T-helper 2 cell treated with Interferon-gamma antibody and Interleukin-4, amounts not matched to agents 100 ng/mL and 5 ng/mL, for 36 hours (primary cell): ENCODE data around the gene GRIA1. TPM values are rescaled to one million over a fixed set of nuclear protein-coding genes. Genes with fewer than 3 reads are reported as not detected.

Experiments
- intact Hi-C: fragments of 100-400 bp; cut with micrococcal nuclease; formaldehyde crosslinking; loops from one replicate; pipeline ENCODE4 v1.15.1; 2023
- total RNA-seq: library from RNA; stranded (reverse); gene quantifications from 2 replicates; pipeline ENCODE4 v1.2.3, GENCODE V29; 2022

The GRIA1 gene
- total RNA-seq, 1 donor from 2014 or later, result not detected

DNA sequence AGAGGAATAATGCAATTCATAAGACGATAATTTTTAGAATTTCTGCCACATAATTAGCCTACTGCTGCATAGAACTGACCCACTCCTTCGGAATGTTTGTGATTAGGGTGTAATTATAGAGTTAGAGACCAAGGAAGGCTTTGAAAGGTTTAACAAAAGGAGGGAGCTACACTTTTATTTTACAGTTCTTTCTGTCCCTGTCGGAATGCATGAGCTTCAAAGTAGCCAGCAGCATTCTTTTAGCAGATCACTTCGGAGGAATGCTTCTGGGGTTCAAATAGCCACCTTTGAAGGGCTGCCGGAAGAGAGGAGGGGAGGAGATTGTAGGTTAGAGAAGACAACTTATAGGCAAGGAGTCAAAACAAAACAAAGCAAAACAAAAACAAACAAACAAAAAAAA, 168.1 kb downstream of the GRIA1 start:
- intact Hi-C loops, result no loop called here

DNA sequence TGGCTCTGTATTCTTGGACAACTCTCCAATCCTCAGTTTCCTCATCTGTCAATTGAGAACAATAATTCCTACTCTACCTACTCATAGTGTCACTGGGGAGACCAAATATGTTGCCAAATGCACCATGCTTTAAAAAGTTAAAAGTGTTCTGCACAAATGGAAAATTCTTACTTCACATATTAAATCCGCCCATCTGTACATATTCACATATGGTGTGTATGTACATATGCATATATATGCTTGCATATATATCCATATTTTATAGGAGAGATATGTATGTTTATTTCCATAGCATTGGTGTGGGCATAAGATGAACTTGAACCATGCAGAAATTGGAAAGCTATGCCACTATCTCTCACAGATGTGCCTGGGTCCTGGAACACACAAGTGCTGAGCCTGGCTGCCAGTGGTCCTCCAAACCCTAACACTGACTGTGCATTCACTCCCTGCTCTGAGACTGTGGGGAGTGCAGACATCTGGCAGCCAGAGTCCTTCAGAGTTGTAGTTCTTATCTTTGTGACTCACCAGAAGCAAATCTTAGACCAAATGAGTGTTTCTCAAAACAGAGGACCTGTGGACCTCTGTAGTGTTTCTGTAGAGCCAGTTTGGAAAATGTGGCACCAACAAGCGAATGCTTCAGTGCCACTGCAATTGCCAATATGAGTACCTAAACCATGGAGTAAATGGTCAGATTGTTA, 168.7 kb downstream of the GRIA1 start:
- intact Hi-C loops, result no loop called here

DNA sequence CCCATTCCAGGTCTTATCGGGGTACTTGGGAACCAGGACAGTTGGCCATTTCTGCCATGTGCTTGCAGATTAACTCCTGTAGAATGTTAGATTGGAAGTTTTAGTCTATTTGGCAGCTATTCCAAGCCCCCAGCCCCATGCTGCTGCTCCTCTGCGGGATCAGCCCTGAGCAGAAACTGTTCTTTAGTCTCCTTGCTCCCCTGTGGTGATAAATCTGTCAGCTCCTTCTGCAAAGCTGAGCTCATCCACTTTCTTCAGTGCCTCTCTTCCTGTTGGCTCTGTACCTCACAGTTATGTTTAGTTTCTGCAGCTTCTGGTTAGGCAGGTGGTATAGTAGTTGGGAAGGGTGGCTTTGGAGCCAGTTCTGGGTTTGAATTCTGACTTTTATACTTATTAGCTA, 170.4 kb downstream of the GRIA1 start:
- intact Hi-C loops, result no loop called here

DNA sequence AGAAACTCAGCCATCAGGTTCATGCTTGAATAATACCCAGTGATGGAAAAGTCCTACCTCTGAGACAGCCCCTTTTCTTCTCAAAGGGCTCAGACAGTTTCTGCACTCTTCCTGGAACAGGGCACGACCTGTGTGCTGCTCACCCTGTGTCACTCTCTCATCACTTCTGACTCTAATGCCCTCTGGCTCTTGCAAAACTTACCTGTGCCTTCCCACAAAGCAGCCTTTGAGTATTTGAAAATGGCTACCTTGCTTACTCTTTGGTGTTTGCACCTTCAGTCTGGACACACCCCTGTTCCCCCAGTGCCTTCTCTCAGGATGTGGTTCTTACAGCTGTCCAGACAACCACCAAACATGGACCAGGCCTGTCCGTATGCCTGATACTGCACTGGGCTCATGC, 171.4 kb downstream of the GRIA1 start:
- intact Hi-C loops, result no loop called here

DNA sequence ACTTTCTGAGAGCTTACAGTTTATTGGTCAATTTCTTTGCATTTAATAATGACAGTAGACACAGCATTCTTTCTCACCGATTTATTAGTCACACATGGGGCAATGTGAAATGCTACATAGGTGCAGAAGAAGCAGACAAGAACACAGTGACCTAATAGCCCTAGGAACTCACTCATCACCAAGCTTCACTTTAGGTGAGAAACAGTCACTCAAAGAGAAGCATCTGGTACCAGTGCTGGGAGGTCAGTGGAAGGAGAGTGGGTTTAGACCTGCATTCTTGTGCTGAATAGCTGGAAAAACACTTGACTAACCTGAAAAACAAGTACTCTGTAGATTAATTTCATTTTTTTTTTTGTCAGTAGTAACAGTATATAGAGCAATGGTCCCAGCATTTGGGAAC, 179.6 kb downstream of the GRIA1 start:
- intact Hi-C loops, result no loop called here

DNA sequence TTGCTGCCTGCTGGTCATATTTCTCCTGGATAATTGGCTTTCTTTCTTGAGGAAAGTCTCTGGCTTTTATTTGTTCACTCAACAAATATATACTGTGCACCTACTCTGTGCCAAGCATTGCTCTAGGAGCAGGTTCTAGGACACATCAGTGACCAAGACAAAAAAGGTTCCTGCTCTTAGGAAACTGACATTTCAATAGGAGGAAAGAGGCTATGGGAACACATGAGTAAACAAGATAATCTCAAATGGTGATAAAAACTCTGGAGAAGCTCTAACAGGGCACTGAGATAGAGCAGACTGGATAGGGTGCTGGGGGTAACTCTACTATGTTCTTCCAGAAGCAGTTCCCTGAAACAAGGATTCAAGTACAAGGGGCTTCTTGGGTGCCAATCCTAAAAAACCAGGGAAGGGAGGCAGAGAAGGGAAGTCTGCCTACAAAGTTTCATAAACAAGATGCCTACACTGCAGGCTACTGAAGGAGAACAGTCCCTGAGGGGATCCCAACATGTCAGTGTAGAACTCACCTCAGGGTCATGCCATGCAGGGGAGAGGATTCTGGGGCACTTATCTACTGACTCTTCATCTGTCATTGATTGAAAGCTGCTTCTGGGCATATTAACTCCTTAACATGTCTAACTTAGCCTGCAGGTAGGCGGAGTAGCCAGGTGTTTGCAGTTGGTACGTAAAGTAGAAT, 181.3 kb downstream of the GRIA1 start:
- intact Hi-C loops, result no loop called here

DNA sequence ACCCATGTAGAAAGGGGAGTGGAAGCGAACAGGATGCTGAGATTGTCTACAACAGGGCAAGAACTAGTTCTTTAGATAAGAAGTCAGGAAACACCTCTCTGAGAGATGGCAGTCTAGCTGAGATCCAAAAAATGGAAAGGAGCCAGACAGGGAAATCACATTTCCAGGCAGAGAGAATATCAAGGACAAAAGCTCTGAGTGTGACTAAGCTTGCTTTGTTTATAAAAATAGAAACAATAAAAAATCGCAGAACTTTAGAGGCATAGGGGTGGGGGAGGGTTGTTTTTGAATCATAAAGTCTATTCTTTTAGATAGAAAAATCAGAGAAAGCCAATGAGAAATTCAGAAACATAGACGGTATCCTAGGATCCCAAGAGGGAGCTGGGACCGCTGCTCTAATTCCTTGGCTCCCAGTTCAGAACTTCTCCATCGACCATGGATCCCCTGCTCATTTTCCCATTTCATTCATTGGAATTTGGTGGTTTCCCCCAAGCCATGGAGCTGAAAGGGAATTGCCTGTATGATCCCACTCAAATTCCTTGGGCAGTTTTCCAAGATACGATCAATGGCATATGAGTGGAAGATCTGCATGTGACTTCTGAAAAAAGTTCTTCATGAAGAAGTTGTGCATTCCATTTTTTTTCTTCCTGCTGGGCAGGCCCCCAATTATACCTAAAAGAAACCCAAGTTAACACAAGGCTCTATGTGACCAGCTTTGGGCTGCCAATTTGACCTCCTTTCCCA, 182.0 kb downstream of the GRIA1 start:
- intact Hi-C loops, result no loop called here

DNA sequence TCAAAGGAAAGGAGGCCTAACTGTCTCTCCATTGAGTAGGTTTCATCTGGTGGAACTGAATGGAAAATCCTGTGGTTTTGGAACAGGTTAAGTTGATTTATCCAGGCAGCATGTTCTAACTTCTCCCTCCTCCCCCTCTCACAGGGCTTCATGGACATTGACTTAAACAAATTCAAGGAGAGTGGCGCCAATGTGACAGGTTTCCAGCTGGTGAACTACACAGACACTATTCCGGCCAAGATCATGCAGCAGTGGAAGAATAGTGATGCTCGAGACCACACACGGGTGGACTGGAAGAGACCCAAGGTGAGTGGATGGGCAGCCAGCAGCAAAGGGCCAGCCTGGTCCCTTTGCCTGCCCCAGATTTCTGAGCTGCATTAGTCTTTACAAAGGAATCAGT, 183.9 kb downstream of the GRIA1 start:
- intact Hi-C loops, result no loop called here

DNA sequence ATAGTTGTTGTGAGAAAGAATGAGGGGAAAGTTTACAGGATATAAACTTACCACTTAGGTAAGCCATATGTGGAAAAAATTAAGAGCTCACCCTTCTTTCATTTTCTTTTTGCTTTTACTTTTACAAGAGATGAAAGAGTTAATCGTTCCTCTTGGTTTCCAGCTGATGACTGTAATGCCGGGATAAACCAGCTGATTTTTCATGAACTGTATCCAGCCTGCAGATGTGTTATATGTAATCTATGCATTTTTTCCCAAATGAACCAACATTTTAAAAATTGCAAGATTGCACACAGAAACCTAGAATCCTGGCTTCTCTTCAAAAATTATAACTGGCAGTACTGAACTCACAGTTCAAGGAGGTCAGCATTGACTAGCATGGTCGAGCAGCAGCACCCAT, 185.9 kb downstream of the GRIA1 start:
- intact Hi-C loops, result no loop called here

DNA sequence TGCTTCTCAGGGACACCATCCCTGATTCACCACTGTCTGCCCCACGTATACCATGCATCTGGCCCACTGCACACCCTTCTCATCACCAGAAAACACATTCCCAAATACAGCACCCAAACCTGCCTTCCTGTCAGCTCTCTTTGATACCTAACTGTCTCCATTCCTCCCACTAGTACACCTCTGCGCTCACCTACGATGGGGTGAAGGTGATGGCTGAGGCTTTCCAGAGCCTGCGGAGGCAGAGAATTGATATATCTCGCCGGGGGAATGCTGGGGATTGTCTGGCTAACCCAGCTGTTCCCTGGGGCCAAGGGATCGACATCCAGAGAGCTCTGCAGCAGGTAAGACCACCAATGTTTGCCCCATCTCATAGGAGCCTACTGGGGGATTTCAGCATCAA, 186.4 kb downstream of the GRIA1 start:
- intact Hi-C loops, result no loop called here

DNA sequence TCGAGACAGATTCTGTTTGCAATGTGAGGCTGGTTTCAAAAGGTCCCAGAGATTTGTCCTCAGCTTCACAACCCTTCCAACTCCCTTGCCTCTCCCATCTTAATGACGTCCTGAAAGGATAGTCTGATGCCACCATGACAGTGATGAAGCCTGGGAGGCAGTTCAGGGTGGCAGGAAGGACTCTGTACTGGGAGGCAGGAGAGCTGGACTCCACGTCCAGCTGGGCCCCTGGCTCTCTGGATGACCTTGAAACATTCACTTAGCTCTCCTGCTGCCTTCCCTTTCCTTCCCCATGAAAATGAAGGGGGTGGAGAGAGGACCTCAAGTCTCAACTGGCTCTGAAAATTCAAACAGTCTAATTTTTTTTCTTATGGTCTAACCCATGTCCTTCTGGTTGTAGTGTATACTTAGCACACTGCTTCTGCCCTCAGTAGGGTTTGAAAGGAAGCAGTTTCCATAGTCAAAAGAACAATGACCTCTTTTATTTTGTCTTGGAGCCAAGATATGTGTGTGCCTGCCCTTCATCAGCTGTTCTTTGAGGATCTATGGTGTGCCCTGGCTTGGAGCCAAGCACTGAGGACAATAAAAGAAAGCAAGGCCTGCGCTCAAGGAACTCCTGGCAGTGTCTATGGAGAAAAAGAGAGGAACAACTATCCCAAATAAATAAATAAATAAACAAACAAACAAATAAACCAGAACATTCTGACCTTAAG, 188.3 kb downstream of the GRIA1 start:
- intact Hi-C loops, result no loop called here

DNA sequence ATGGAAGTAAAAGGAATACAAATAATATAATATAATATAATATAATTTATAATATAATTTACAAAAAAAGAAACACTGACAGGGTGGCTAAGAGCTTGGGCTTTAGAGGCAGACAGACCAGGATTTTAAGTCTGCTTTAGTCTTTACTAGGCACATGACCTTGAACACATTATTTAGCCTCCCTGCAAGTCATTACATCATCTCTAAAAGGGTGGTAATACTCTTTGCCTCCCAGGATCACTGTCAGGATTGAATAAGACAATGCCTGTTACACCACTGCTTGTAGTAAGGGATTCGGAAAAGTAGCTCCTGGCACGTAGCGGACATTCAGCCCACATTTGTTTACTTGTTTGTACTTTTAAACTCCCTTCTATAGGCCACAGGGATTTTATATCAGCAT, 199.8 kb downstream of the GRIA1 start:
- intact Hi-C loops, result no loop called here

DNA sequence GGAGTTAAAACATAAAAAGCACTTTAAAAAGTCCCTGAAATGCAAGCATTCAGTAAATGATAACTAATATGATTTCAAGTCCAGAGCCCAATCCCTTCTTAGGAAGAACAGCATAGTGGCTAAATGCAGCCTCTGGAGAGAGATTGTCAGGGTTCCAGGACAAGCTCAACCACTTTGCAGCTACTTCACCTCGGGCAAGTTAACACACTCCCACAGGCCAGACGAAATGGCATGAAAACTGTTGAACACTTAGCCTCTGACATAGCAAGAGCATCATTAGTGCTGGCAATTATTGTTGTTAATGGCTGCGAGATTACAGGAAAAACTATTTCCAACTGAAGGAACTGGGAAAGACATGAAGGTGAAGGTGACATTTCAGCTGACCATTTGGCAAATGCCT, 205.8 kb downstream of the GRIA1 start:
- intact Hi-C loops, result no loop called here

DNA sequence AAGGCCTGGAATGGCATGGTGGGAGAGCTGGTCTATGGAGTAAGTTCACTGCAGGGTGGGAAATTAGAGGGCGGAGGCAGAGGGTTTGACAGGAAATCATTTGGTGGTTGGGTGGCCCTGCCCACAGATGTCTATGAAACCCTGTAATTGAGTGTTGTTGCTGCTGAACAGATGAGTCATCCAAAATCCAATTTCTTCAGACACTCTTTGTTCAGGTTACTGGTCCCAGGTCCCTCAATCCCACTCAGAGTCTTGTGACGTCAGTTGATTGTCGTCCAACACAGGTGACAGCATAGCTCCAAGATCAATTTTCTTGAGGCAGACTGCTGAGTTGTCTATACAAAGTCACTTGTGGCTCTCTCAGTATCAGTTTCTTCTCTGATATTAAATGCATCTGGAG, 208.6 kb downstream of the GRIA1 start:
- intact Hi-C loops, result no loop called here

DNA sequence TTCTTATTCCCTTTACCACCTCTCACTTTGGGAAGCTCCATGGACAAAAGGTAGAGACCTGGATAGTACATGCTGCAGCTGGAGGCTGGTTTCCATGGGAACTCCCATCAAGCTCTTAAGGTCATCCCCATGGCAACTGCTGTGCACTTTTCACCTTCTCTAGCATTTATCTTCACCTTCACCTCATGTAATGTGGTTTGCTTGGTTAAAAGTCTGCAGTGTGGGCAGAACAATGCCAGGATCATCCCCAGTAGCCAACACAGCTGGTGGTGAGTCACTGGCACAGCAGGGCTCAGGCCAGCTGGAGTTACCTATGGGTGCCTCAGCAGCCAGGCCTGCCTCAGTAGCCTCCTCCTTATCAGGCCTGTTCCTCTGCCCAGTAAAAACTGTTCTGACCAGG, 210.5 kb downstream of the GRIA1 start:
- intact Hi-C loops, result no loop called here

DNA sequence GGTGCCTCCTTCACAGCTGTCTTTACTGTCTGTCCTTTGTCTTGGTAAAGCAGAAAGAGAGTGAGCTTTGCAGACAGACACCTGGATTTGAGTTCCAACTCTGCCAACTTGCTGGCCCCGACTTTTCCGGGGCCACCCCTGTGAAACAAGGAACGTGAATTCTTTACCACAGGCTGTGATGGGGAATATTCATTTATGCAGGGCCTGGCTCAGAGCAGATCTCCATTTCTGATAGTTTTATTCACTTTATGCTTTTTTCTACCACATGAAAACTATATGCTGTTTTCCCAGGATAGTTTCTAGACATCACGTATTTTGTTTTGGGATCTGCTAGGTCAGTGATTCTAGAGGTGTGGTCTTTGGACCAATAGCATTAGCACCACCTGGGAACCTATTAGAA, 211.8 kb downstream of the GRIA1 start:
- intact Hi-C loops, result no loop called here

DNA sequence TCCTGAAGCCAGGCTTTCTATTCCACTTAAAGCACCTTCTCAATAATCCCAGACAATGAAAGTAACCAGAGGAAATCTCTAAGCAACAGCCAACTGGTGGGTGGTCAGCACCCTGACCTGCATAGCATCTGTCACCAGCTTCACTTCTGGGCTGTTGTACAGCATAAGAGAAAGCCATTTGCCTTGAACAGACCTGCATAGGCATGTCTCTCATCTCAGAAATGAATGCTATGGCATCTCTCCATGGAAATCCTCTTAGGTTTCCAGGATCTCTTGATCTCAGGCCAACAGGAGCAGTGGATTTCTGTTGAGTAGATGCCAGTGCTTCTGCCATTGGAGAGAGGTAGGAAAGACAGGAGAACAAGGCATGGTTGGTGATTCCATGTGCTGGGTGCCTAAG, 213.6 kb downstream of the GRIA1 start:
- intact Hi-C loops, result no loop called here

DNA sequence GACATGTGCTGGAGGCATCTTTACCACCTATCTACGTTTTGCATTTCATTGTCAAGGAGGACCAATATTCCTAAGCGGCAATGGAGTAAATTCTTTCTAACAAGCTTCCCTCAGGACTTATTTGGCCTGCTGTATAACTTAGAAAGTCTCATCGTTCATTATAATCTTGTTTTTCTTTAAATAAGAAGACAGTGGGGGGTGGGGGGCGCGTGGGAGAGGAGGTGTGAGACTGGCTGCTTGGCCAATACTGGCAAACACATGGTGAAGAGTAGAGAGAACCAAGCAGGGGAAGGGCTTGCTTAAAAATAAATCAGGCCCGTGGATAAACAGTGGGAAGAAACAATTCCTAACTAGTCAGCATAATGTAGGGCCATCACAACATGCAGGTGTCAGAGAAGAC, 217.2 kb downstream of the GRIA1 start:
- intact Hi-C loops, result no loop called here

DNA sequence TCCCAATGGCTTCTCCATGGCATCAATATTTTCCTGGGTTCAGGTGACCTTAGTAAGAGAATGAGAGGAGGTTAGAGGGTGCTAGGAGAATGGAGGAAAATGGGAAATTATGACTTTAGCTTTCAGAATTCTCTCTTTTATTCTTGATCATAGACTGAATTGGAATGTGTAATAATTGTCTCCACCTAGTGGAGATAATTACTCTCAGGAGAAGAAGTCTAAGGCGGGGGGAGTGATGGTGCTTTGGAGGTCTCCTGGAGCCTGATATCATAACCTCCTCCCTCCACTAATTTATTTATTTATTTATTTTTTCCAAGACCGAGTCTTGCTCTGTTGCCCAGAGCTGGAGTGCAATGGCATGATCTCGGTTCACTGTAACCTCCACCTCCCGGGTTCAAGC, 221.3 kb downstream of the GRIA1 start:
- intact Hi-C loops, result no loop called here

DNA sequence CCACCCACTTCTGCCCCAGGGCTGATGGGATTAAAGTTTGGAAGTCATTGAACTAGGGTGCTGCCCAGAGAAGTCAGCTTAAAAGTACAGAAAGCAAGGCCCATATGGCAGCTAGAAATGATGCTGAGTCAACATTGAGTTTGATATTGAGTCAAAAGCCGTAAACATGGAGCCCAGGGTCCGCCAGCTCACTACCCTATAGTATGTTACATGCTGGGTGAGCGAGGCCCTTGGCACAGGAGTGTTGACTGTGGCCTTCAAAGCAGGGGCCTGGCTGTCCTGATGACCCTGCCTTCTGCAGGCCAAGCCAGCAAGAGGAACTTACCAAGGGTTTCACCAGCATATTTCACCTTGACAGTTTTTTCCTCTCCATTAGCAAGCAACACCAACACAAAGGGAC, 222.5 kb downstream of the GRIA1 start:
- intact Hi-C loops, result no loop called here

DNA sequence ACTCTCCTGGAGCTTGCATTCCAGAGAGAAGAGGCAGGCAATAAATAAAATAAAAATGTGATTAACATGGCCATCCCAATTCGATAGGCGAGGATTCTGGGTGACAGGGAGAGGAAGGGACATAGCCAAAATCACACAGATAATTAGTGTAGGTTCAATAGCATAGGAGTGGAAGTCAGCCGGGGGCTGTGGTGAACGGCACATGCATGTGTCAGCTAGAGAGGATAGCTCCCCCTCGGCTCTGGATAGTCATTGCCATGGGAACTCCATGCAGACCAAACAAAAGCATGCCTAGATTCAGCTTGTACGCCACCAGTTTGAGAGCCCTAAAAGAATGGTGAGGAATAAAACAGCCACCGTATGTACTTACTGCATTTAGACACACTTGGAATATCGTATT, 223.5 kb downstream of the GRIA1 start:
- intact Hi-C loops, result no loop called here

DNA sequence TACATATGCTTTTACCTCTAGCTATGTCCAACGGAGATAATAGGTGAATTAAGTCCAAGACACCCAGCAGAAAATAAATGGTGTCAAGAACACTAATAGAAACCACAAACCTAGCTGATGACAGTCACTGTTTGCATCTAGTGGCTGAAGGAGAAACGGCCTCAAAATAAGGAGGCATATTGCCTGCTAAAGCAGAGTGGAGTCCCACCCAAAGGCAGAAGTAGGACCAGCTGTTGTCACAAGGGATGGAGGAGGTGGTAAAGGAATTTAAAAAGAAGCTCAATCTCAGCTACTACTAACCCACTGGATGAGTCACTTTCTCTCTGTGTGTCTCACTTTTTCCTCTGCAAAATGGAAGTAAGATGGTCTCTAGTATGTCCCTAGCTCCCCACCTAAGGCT, 224.3 kb downstream of the GRIA1 start:
- intact Hi-C loops, result no loop called here
